Epithelial cell of esophagus (primary cell): ENCODE results near the gene TMEM250.

Source experiments
- DNase-seq: peaks from one replicate; pipeline ENCODE4 v3.0.0; 2010; ENCODE audit warnings: low read depth
- H3K4me3 ChIP-seq: 2 replicates; pipeline ENCODE4 v1.5.1; 2011; ENCODE audit warnings: mild to moderate bottlenecking, low read length, control low read depth
- CTCF ChIP-seq: IDR thresholded peaks from 2 replicates; pipeline ENCODE4 v1.5.1; 2011; ENCODE audit warnings: low read depth, mild to moderate bottlenecking, low read length, control low read depth, inconsistent platforms; ENCODE audit not compliant: insufficient read depth; ENCODE audit errors: missing control alignments

Gene TMEM250

GRCh38 chr9:136131629-136132511 lies 13.2 kb upstream of the TMEM250 start:
- H3K4me3 ChIP-seq, result no peak overlapping the region
- TF ChIP-seq CTCF, result no peak
- DNase-seq, result no peak

- no peak overlapping the region for H3K4me3 ChIP-seq
- no peak for TF ChIP-seq CTCF
- no peak for DNase-seq
Observed at GRCh38 chr9:136129176-136129575, 10.5 kb upstream of the TMEM250 start.

- DNase-seq, result no peak
- H3K4me3 ChIP-seq, result no peak overlapping the region
- no peak for TF ChIP-seq CTCF
Observed at GRCh38 chr9:136128436-136128835, 9.8 kb upstream of the TMEM250 start.

GRCh38 chr9:136127313-136127712 lies 8.6 kb upstream of the TMEM250 start:
- TF ChIP-seq CTCF, result no peak
- DNase-seq, result no peak
- no peak overlapping the region for H3K4me3 ChIP-seq

- H3K4me3 ChIP-seq, result no peak overlapping the region
- DNase-seq, result no peak
- TF ChIP-seq CTCF, result no peak
Observed at GRCh38 chr9:136124976-136125692, 6.5 kb upstream of the TMEM250 start.

- TF ChIP-seq CTCF, result peak; percentile 92
- DNase-seq, result peak; percentile 55
- no peak overlapping the region for H3K4me3 ChIP-seq
Observed at GRCh38 chr9:136122425-136123383, 4.0 kb upstream of the TMEM250 start.
